ENCODE measurements around the gene ADGRL4.

GRCh38 chr1:78892260-78892840, 114.2 kb downstream of the ADGRL4 start:
- TF ChIP-seq CTCF (IDR thresholded peaks at IDR 0.05) (no peak), POLR2A (IDR thresholded peaks at IDR 0.05) (no peak)

Data from adrenal gland (tissue), 5 donors.